Endothelial cell of umbilical vein (primary cell): ENCODE measurements around the gene ARID3B. TPM values are rescaled to one million over a fixed set of nuclear protein-coding genes. Genes with fewer than 3 reads are reported as not detected.

Experiments
- BruUV-seq: library from RNA; stranded (reverse); fragments of 400-500 nt; replicated peaks from 2 replicates; lab custom pipeline; 2021; lab: Mats Ljungman, UMichigan
- CTCF ChIA-PET: fragments of 300-600, 350-600 bp; sonication (Branson Sonifier 250); formaldehyde crosslinking; loops from one replicate; lab custom pipeline; 2021; ENCODE audit warnings: antibody characterized with exemption, inconsistent platforms; lab: Charles Lee
- POLR2A ChIA-PET: fragments of 300-600, 350-600 bp; sonication (Branson Sonifier 250); formaldehyde crosslinking; loops from one replicate; lab custom pipeline; 2021; ENCODE audit warnings: antibody characterized with exemption, inconsistent platforms; lab: Charles Lee
- DNase-seq: peaks from one replicate; pipeline ENCODE4 v3.0.0-alpha.2; 2011; ENCODE audit warnings: low read depth, low spot score
- FAIRE-seq: peaks from 2 replicates; lab custom pipeline; 2011; peaks lifted over from hg19 to GRCh38; lab: Jason Lieb, UNC
- H2AFZ ChIP-seq: 2 replicates; pipeline ENCODE4 v1.6.0; 2012; ENCODE audit warnings: low read depth, low read length, control low read depth, inconsistent platforms
- H3K27ac ChIP-seq: 2 replicates; pipeline ENCODE4 v1.5.1; 2011; ENCODE audit warnings: low read depth, mild to moderate bottlenecking, control low read depth, low read length, moderate library complexity; ENCODE audit not compliant: insufficient read depth
- H3K27me3 ChIP-seq, 2 experiments: 2 replicates each; pipeline versions ENCODE4 v1.6.0 to v1.6.1; 2011; ENCODE audit warnings: low read length in 2 of 2, mixed read lengths in 1 of 2; ENCODE audit not compliant: control insufficient read depth in 2 of 2, insufficient read depth in 2 of 2
- H3K36me3 ChIP-seq, 2 experiments: 2 replicates in 1 of 2; 3 replicates in 1 of 2; pipeline ENCODE4 v1.5.1; 2011; ENCODE audit warnings: low read length in 2 of 2, mild to moderate bottlenecking in 1 of 2, moderate library complexity in 1 of 2; ENCODE audit not compliant: control insufficient read depth in 2 of 2, insufficient read depth in 2 of 2; ENCODE audit errors: extremely low read depth in 1 of 2
- H3K4me1 ChIP-seq: 3 replicates; pipeline ENCODE4 v1.5.1; 2011; ENCODE audit warnings: mild to moderate bottlenecking, low read length; ENCODE audit not compliant: control insufficient read depth, insufficient read depth; ENCODE audit errors: extremely low read depth
- H3K4me2 ChIP-seq: 2 replicates; pipeline ENCODE4 v1.6.1; 2011; ENCODE audit warnings: low read length, control low read depth, mixed read lengths; ENCODE audit not compliant: insufficient read depth
- H3K4me3 ChIP-seq, 3 experiments: fragments of 200-600 bp in 1 of 3; sonication (generic), shearing (Covaris generic) in 1 of 3; replicated peaks in 1 of 3; 2 replicates each; pipeline ENCODE4 v1.5.1; 2011 to 2016; ENCODE audit warnings: control low read depth in 3 of 3, low read length in 3 of 3, mild to moderate bottlenecking in 2 of 3, inconsistent platforms in 1 of 3, low read depth in 1 of 3, moderate library complexity in 1 of 3; ENCODE audit not compliant: insufficient read depth in 1 of 3
- H3K79me2 ChIP-seq: 2 replicates; pipeline ENCODE4 v1.6.0; 2012; ENCODE audit warnings: low read length, inconsistent platforms; ENCODE audit not compliant: control insufficient read depth, insufficient read depth
- H3K9ac ChIP-seq: replicated peaks from 2 replicates; pipeline ENCODE3; 2011; ENCODE audit warnings: low read length, control low read depth; ENCODE audit not compliant: insufficient read depth; ENCODE audit errors: extremely low read depth
- H3K9me1 ChIP-seq: replicated peaks from 3 replicates; pipeline ENCODE4 v1.6.0; 2011; ENCODE audit warnings: mild to moderate bottlenecking, low read length; ENCODE audit not compliant: control insufficient read depth, insufficient read depth; ENCODE audit errors: extremely low read depth
- H3K9me3 ChIP-seq: replicated peaks from 2 replicates; pipeline ENCODE4 v1.5.1; 2012; ENCODE audit warnings: low read length, inconsistent platforms; ENCODE audit not compliant: control insufficient read depth, insufficient read depth
- H4K20me1 ChIP-seq: replicated peaks from 2 replicates; pipeline ENCODE3; 2011; ENCODE audit warnings: mild to moderate bottlenecking, low read length; ENCODE audit not compliant: control insufficient read depth, insufficient read depth; ENCODE audit errors: extremely low read depth
- EZH2 ChIP-seq: IDR thresholded peaks from 2 replicates; pipeline ENCODE4 v1.6.1; 2012; ENCODE audit warnings: borderline replicate concordance, low read depth, mild to moderate bottlenecking, moderate library complexity, low read length, inconsistent platforms; ENCODE audit not compliant: severe bottlenecking
- FOS ChIP-seq: IDR thresholded peaks from 2 replicates; pipeline ENCODE4 v1.6.1; 2011; ENCODE audit warnings: mild to moderate bottlenecking, low read length, moderate library complexity, borderline replicate concordance; ENCODE audit not compliant: insufficient read depth
- GATA2 ChIP-seq: IDR thresholded peaks from 2 replicates; pipeline ENCODE4 v1.7.0; 2011; ENCODE audit warnings: low read depth, mild to moderate bottlenecking, moderate library complexity, mixed read lengths, low read length; ENCODE audit not compliant: insufficient read length, insufficient read depth
- JUN ChIP-seq: IDR thresholded peaks from 2 replicates; pipeline ENCODE4 v1.6.1; 2011; ENCODE audit warnings: borderline replicate concordance, low read depth; ENCODE audit not compliant: insufficient read length, insufficient read depth
- MYC ChIP-seq: IDR thresholded peaks from one replicate; pipeline ENCODE4 v1.6.1; 2011; ENCODE audit warnings: mild to moderate bottlenecking, low read depth, low read length
- POLR2A ChIP-seq: IDR thresholded peaks from 2 replicates; pipeline ENCODE4 v1.6.1; 2012; ENCODE audit warnings: low read depth, mild to moderate bottlenecking, control low read depth, low read length
- POLR2AphosphoS5 ChIP-seq: IDR thresholded peaks from 2 replicates; pipeline ENCODE4 v1.6.1; 2012; ENCODE audit warnings: low read depth, mild to moderate bottlenecking, control low read depth, low read length, moderate library complexity; ENCODE audit not compliant: insufficient read depth
- dilution Hi-C: fragments of 300-500 bp; cut with MboI; formaldehyde crosslinking; loops from one replicate; pipeline ENCODE4 v1.15.0; 2019; ENCODE audit warnings: low sequenced_read_pairs; ENCODE audit not compliant: extremely low pct_ligation_motif_present
- intact Hi-C: fragments of 100-400 bp; cut with micrococcal nuclease; formaldehyde crosslinking; loops from one replicate; pipeline ENCODE4 v1.10.0; 2022
- polyA plus RNA-seq, 4 experiments: library from polyadenylated mRNA; depleted of rRNA in 3 of 4; stranded (reverse) in 3 of 4; unstranded in 1 of 4; fragments of >200 nt; gene quantifications; 2 replicates each; pipeline versions ENCODE4 v1.2.1 to v1.2.3, GENCODE V29; 2011 to 2012; ENCODE audit warnings: missing spikeins in 1 of 4
- total RNA-seq: library from RNA; stranded (reverse); gene quantifications from 2 replicates; pipeline ENCODE4 v1.2.3, GENCODE V29; 2021
- TF ChIP-seq, protein P1 (sequence below): IDR thresholded peaks from 2 replicates; pipeline ENCODE4 v1.6.1; 2011; ENCODE audit not compliant: insufficient read depth, insufficient read length
- TF ChIP-seq, protein P2 (sequence below), 2 donors: IDR thresholded peaks; 1 replicate in 1 of 2; 2 replicates in 1 of 2; pipeline ENCODE4 v1.5.1; 2011; ENCODE audit warnings: low read length in 2 of 2, mild to moderate bottlenecking in 2 of 2, moderate library complexity in 2 of 2, control low read depth in 1 of 2, inconsistent platforms in 1 of 2, low read depth in 1 of 2; ENCODE audit not compliant: insufficient read depth in 1 of 2; ENCODE audit errors: extremely low read depth in 1 of 2

Gene ARID3B
- total and polyA plus RNA-seq, 2 donors (not counting 3 experiments of a cell fraction or from before 2014, with no cell fraction given) = 6.2 to 10.0 TPM

DNA sequence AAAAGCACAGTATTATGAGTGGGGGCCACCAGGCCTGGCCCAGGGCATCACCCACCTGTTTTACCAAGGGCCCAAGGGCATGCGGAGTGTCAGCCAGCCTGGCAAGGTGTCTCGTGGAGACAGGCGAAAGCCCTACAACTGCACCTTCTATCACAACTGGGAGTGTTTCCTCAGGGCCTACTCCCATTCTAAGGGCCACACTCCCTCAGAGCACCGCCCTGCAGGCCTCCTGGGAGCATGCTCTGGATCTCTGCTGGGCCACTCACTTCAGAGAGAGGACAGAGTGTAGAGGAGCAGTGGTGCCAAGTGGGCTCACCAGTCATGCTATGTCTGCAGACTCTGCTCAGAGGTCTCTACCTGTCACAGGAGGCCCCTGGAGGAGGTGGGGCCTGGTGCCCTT is 53.4 kb downstream of the ARID3B start:
- FAIRE-seq = no peak
- no peaks in the 10 kb centered on the region for H3K9me1 ChIP-seq

More for the DNA sequence above, 53.4 kb downstream of the ARID3B start:
- Histone ChIP-seq H3K79me2 (no peaks in the 10 kb centered on the region), H3K27me3 (no peaks in the 10 kb centered on the region), H3K9me3 (no peaks in the 10 kb centered on the region), H3K4me1 (peaks cover 25% of the 10 kb centered on the region), H3K27ac (no peak overlapping the region), H3K4me2 (no peak overlapping the region), H3K9ac (no peak overlapping the region), H2AFZ (no peak overlapping the region), H3K36me3 (peaks cover 0 to 12% of the 10 kb centered on the region in 2 experiments), H3K4me3 (no peak overlapping the region), H4K20me1 (no peaks in the 10 kb centered on the region)
- ChIA-PET CTCF (no interaction called here), POLR2A (no interaction called here)
- BruUV-seq = no TSS peak
- intact Hi-C loops = no loop called here
- no peak for TF ChIP-seq GATA2
- TF ChIP-seq POLR2A = no peak
- TF ChIP-seq MYC = no peak
- no peak for TF ChIP-seq FOS
- TF ChIP-seq EZH2 = no peak
- TF ChIP-seq, protein P1, sequence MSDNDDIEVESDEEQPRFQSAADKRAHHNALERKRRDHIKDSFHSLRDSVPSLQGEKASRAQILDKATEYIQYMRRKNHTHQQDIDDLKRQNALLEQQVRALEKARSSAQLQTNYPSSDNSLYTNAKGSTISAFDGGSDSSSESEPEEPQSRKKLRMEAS = no peak
- no peak for TF ChIP-seq POLR2AphosphoS5
- TF ChIP-seq JUN = no peak
- TF ChIP-seq, protein P2, sequence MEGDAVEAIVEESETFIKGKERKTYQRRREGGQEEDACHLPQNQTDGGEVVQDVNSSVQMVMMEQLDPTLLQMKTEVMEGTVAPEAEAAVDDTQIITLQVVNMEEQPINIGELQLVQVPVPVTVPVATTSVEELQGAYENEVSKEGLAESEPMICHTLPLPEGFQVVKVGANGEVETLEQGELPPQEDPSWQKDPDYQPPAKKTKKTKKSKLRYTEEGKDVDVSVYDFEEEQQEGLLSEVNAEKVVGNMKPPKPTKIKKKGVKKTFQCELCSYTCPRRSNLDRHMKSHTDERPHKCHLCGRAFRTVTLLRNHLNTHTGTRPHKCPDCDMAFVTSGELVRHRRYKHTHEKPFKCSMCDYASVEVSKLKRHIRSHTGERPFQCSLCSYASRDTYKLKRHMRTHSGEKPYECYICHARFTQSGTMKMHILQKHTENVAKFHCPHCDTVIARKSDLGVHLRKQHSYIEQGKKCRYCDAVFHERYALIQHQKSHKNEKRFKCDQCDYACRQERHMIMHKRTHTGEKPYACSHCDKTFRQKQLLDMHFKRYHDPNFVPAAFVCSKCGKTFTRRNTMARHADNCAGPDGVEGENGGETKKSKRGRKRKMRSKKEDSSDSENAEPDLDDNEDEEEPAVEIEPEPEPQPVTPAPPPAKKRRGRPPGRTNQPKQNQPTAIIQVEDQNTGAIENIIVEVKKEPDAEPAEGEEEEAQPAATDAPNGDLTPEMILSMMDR (IDR thresholded peaks at IDR 0.05; ENCODE audit: extremely low read depth in 1 of 2, insufficient read depth in 1 of 2, low read depth in 1 of 2, low read length in 2 of 2) = no peak
- DNase-seq = no peak
- dilution Hi-C loops = no loop called here
